Heart left ventricle (tissue), 16 donors: ENCODE results near the gene TUBGCP5. TPM values are rescaled to one million over a fixed set of nuclear protein-coding genes. Genes with fewer than 3 reads are reported as not detected.
"Not testable (repeated sequence)": the region's sequence is repeated elsewhere in the genome, so short reads cannot be mapped to it uniquely, and the experiment has no call there.

Experiments used
- ATAC-seq, 4 donors: fragments of 200-7000 bp; cut with Tn5 transposase; one replicate each; pipeline ENCODE4 v1.9.1; 2020 to 2022; ENCODE audit warnings: moderate library complexity in 4 of 4, mild to moderate bottlenecking in 3 of 4, moderate number of reproducible peaks in 1 of 4
- DNase-seq, 5 donors: peaks; one replicate each; pipeline ENCODE4 v3.0.0-alpha.2; 2020
- H3K27ac ChIP-seq, 12 donors: fragments of 200-600 bp; sonication (generic) in 4 of 12; one replicate each; pipeline versions ENCODE4 v1.5.0 to v1.8.0; 2016 to 2022; ENCODE audit warnings: mild to moderate bottlenecking in 2 of 12
- H3K27me3 ChIP-seq, 9 donors: fragments of 200-600 bp; sonication (generic) in 2 of 9; one replicate each; pipeline versions ENCODE4 v1.5.1 to v1.8.0; 2016 to 2022; ENCODE audit warnings: mild to moderate bottlenecking in 3 of 9
- H3K36me3 ChIP-seq, 9 donors: fragments of 200-600 bp; sonication (generic) in 2 of 9; one replicate each; pipeline versions ENCODE4 v1.5.0 to v1.8.0; 2018 to 2022; ENCODE audit warnings: mild to moderate bottlenecking in 2 of 9
- H3K4me1 ChIP-seq, 12 donors: fragments of 200-600 bp; sonication (generic) in 4 of 12; one replicate each; pipeline versions ENCODE4 v1.5.0 to v1.8.0; 2016 to 2022; ENCODE audit warnings: mild to moderate bottlenecking in 3 of 12
- H3K4me3 ChIP-seq, 12 donors: fragments of 200-600 bp; sonication (generic) in 4 of 12; one replicate each; pipeline versions ENCODE4 v1.5.0 to v1.8.0; 2017 to 2022; ENCODE audit warnings: mild to moderate bottlenecking in 9 of 12, moderate library complexity in 4 of 12
- H3K9me3 ChIP-seq, 12 donors: fragments of 200-600 bp; sonication (generic) in 4 of 12; one replicate each; pipeline versions ENCODE4 v1.5.0 to v1.8.0; 2016 to 2022; ENCODE audit warnings: mild to moderate bottlenecking in 1 of 12
- CTCF ChIP-seq, 12 donors: fragments of 200-600 bp; sonication (generic) in 4 of 12; IDR thresholded peaks; one replicate each; pipeline versions ENCODE4 v1.5.0 to v1.8.0; 2018 to 2022; ENCODE audit warnings: antibody characterized with exemption in 12 of 12, mild to moderate bottlenecking in 5 of 12
- POLR2A ChIP-seq, 2 donors: fragments of 450-650 bp; IDR thresholded peaks; one replicate each; pipeline ENCODE4 v1.6.1; 2017; ENCODE audit warnings: antibody characterized with exemption in 2 of 2, mild to moderate bottlenecking in 2 of 2, moderate library complexity in 2 of 2
- WGBS, 4 donors: extraction: QIAGEN DNeasy Blood & Tissue Kit in 2 of 4; methylation state at CpG; one replicate each; pipeline versions ENCODE4 v1.1.5 to v1.1.7; 2013 to 2018; 5-methylcytosine and 5-hydroxymethylcytosine counted together
- intact Hi-C, 10 donors: fragments of 100-400 bp; cut with DNase I; formaldehyde crosslinking; loops; one replicate each; pipeline versions ENCODE4 v1.11.1 to v1.14.2; 2022
- polyA plus RNA-seq, 2 donors: library from polyadenylated mRNA; stranded (reverse); fragments of 200-250 nt; gene quantifications; one replicate each; pipeline ENCODE4 v1.2.3, GENCODE V29; 2013
- total RNA-seq, 9 donors: library from RNA; depleted of rRNA in 2 of 9; stranded (reverse); fragments of >200 nt in 2 of 9; fragmentation: NEBNext Ultra II Directional in 3 of 9; extraction: Animal tissue kit (Norgen Biotek cat#: 25700) in 3 of 9; gene quantifications; one replicate each; pipeline versions ENCODE4 v1.1.0 to v1.2.4, GENCODE V29; 2016 to 2023
- donor health status: ischemic (EF 13 %, LVEDD 7.1; RV severe dilation, severe dysfunction).
- donor health status: healthy with polysubstance abuse.
- donor health status: DM: no; HTN: yes; CAD: no.
- donor health status: DM: no; HTN: no; CAD: no.
- donor health status: ischemic (EF 25% LVEDD 6.9; RV normal size, moderate dysfunction).
- donor health status: ischemic (EF 25% LVEDD 5.7; RV mildly dilated, moderate dysfunction).
- donor health status: healthy.
- donor health status: DM: yes; HTN: yes; CAD: no.
- donor health status: ischemic (EF 35%, LVEDD 5.7; RV mildly dilated, moderate dysfunction).
- donor health status: nonischemic (EF 11% LVEDD 7.7; RV severe dilation, severe dysfunction).
- donor health status: DM: yes; HTN: yes; CAD: no.
- donor health status: PGD.
- donor health status: ischemic (EF 29% LVEDD 5.4; RV normal size, mild dysfunction).
- donor health status: nonischemic (EF 23%, LVEDD 6.1; RV moderate dilation, normal function).

The TUBGCP5 gene
- total and polyA plus RNA-seq, 11 donors, result 4.7 to 14.7 (median 13.0) TPM

GRCh38 chr15:22989576-22990477 lies 49.5 kb downstream of the TUBGCP5 start:
- Histone ChIP-seq H3K4me3 (no peak overlapping the region), H3K9me3 (no peaks in the 10 kb centered on the region), H3K4me1 (no peaks in the 10 kb centered on the region), H3K36me3 (peaks cover 0 to 20% (median 11%) of the 10 kb centered on the region in 9 donors), H3K27ac (no peak overlapping the region), H3K27me3 (no peaks in the 10 kb centered on the region)
- no peak for DNase-seq
- WGBS, 4 donors, result 81 to 83% (median 83%) methylated on average over 7 of the region's 7 CpGs
- ATAC-seq, result peak in 1 of 4 donors; percentile 31
- intact Hi-C loops, result loop anchor here in 2 of 10 donors (10.0 kb wide), 2 partner anchors 45 to 205 kb away; partner anchors contain the start of genes NIPA1 (in 1 of the 2) and TUBGCP5 (in 1 of the 2)
- TF ChIP-seq CTCF (IDR thresholded peaks at IDR 0.05) (no peak), POLR2A (IDR thresholded peaks at IDR 0.05) (no peak)

- intact Hi-C loops, result loop anchor here in 2 of 10 donors (10.0 kb wide), 2 partner anchors 46 to 204 kb away; partner anchors contain the start of genes NIPA1 (in 1 of the 2) and TUBGCP5 (in 1 of the 2)
- 89 to 92% (median 91%) methylated on average over 7 of the region's 7 CpGs for WGBS, 4 donors
- DNase-seq, result no peak
These were observed 50.6 kb downstream of the TUBGCP5 start for GRCh38 chr15:22988811-22989210.

DNA sequence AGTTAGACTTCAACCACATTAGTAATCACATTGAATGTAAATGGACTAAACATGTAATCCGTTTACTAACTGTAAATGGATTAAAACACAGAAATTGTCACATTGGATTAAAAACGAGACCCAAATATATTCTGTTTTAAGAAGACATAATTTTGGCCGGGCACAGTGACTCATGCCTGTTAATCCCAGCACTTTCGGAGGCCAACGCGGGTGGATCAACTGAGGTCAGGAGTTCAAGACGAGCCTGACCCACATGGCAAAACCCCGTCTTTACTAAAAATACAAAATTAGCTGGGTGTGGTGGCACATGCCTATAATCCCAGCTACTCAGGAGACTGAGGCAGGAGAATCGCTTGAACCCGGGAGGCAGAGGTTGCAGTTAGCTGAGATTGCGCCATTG lies 57.4 kb downstream of the TUBGCP5 start:
- H3K4me3 ChIP-seq, H3K27ac ChIP-seq, H3K36me3 ChIP-seq, ATAC-seq, H3K9me3 ChIP-seq, DNase-seq, H3K27me3 ChIP-seq: not testable (repeated sequence)
- 88 to 95% (median 94%) methylated on average over 11 of the region's 11 CpGs for WGBS, 4 donors
- intact Hi-C loops, result loop anchor here in 6 of 10 donors (2.0 to 10.0 kb wide), 7 partner anchors 33 to 197 kb away; partner anchors contain the start of genes TUBGCP5 (in 2 of the 6) and NIPA1 (in 1 of the 6)
- peaks cover 0 to 21% (median 9%) of the 10 kb centered on the region in 12 donors for H3K4me1 ChIP-seq

More at GRCh38 chr15:22988811-22989210, 50.6 kb downstream of the TUBGCP5 start:
- no peaks in the 10 kb centered on the region for H3K27me3 ChIP-seq
- H3K36me3 ChIP-seq, result peaks cover 0 to 9% (median 1%) of the 10 kb centered on the region in 9 donors
- H3K4me1 ChIP-seq, result no peaks in the 10 kb centered on the region
- no peak overlapping the region for H3K27ac ChIP-seq
- no peak overlapping the region for H3K4me3 ChIP-seq
- H3K9me3 ChIP-seq, result no peaks in the 10 kb centered on the region
- ATAC-seq, result no peak
- TF ChIP-seq CTCF (IDR thresholded peaks at IDR 0.05) (no peak), POLR2A (IDR thresholded peaks at IDR 0.05) (no peak)

DNA sequence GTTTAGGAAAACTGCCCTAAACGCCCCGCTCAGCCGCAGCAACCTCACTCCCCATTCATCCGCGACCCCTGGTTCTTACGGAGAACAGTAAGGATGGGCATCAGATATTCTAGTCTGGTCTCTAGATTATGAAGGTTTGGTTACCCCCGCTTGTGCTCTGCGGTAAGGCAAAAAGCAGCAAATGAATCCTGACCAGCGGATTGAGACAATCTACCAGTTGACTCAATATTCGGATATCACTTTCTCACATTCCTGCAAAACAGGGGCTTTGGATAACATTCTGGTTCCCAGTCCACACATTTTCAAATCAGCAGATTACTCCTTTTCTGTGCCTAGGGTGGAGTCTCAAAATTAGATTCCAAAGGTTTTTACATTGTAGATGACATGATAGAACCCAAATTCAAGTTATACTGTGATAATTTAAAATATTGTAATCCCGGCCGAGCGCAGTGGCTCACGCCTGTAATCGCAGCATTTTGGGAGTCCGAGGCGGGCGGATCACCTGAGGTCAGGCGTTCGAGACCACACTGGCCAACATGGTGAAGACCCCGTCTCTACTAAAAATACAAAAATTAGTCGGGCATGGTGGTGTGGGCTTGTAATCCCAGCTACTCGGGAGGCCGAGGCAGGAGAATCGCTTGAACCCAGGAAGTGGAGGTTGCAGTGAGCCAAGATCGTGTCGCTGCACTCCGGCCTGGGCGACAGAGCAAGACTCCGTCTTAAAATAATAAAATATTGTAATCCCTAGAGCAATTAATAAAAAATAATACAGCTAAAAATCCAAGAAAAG lies 58.1 kb downstream of the TUBGCP5 start:
- peaks cover 0 to 24% (median 9%) of the 10 kb centered on the region in 12 donors for H3K4me1 ChIP-seq
- 71 to 74% (median 71%) methylated on average over 30 of the region's 30 CpGs for WGBS, 4 donors
- peak overlapping the region in 11 of 12 donors; percentile 70 to 99 (median 89) for H3K4me3 ChIP-seq
- no peak for TF ChIP-seq POLR2A (IDR thresholded peaks at IDR 0.05)
- no peaks in the 10 kb centered on the region for H3K36me3 ChIP-seq
- no peaks in the 10 kb centered on the region for H3K9me3 ChIP-seq
- intact Hi-C loops, result loop anchor here in 6 of 10 donors (2.0 to 10.0 kb wide), 7 partner anchors 32 to 196 kb away; partner anchors contain the start of genes TUBGCP5 (in 2 of the 6) and NIPA1 (in 1 of the 6)
- ATAC-seq (no peak), DNase-seq (peak in 1 of 5 donors; percentile 35)
- peak overlapping the region in 10 of 12 donors; percentile 73 to 90 (median 86) for H3K27ac ChIP-seq
- H3K27me3 ChIP-seq, result no peaks in the 10 kb centered on the region
